ENCODE results near the gene PRELP. TPM values are rescaled to one million over a fixed set of nuclear protein-coding genes. Genes with fewer than 3 reads are reported as not detected.

Gene PRELP
- total RNA-seq, 1 experiment from 2014 or later = not detected

- ChIA-PET POLR2A (no interaction called here), CTCF (interaction anchor here (0.6 to 1.0 kb wide), 4 partner anchors 98 to 173 kb away, joined by 3 to 4 read pairs (median 4); no protein-coding TSS in a partner anchor)
- no peak overlapping the region for H3K4me3 ChIP-seq (ENCODE audit: low read depth in 2 of 2, low read length in 2 of 2)
- peaks cover 25% of the 10 kb centered on the region for H3K27me3 ChIP-seq (ENCODE audit: control insufficient read depth, insufficient read depth, low read length)
- no TSS peak for BruUV-seq (replicated peaks)
- ATAC-seq (peak; percentile 84), DNase-seq (ENCODE audit: low read depth, low spot score) (no peak)
- in situ Hi-C loops (cut with HindIII; ENCODE audit: low pct_unique_long_range_greater_than_20kb, low sequenced_read_pairs) = no loop called here
- TF ChIP-seq POLR2AphosphoS5 (IDR thresholded peaks at IDR 0.05; ENCODE audit: low read depth, low read length) = no peak
- peak; percentile 43; the same call in 1 of the 2 replicates for TF ChIP-seq CTCF (IDR thresholded peaks at IDR 0.05)
- TF ChIP-seq REST (IDR thresholded peaks at IDR 0.05; ENCODE audit: insufficient read depth in 1 of 2, low read depth in 2 of 2, low read length in 1 of 2) = peak in 1 of 2 experiments; percentile 69; a peak in 2 of 4 replicates
- H3K4me1 ChIP-seq (ENCODE audit: control insufficient read depth, insufficient read depth, low read length) = no peaks in the 10 kb centered on the region
- no peaks in the 10 kb centered on the region for H3K9me3 ChIP-seq (ENCODE audit: control insufficient read depth, insufficient read depth, low read depth, low read length)
- no peaks in the 10 kb centered on the region for H3K36me3 ChIP-seq (ENCODE audit: control insufficient read depth, insufficient read depth, low read length)
- H3K27ac ChIP-seq (ENCODE audit: low read length) = no peak overlapping the region
- intact Hi-C loops (cut with micrococcal nuclease; ENCODE audit: unreplicated experiment) = loop anchor here (5.0 kb wide), 1 partner anchor 98 kb away; no protein-coding TSS in a partner anchor
These were observed 34.8 kb upstream of the PRELP start for GRCh38 chr1:203440771-203441170.

DNA sequence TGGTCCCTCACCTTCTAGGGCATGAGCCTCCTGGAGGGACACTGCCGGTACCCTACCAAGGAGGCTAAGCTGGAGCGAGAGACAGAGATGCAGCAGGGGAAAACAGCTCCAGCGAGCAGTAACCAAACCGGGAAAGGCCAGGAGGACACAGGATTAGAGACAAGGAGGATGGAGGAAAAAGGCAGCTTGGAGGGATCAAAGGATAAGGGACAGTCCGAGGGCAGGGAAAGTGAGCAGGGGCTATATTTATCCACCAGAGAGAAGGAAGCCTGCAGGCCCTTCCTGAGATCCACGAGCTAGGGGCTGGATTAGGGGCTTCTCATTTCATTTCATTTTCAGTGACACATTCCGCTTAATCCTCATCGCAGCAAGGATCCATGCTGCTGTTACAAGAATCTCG, 33.8 kb upstream of the PRELP start:
- in situ Hi-C loops (cut with HindIII; ENCODE audit: low pct_unique_long_range_greater_than_20kb, low sequenced_read_pairs) (no loop called here), intact Hi-C loops (cut with micrococcal nuclease; ENCODE audit: unreplicated experiment) (loop anchor here (5.0 kb wide), 1 partner anchor 99 kb away; no protein-coding TSS in a partner anchor)
- no peak overlapping the region for H3K27ac ChIP-seq (ENCODE audit: low read length)
- ATAC-seq (no peak), DNase-seq (ENCODE audit: low read depth, low spot score) (no peak)
- POLR2A ChIA-PET = no interaction called here
- TF ChIP-seq CTCF (IDR thresholded peaks at IDR 0.05) (no peak), REST (IDR thresholded peaks at IDR 0.05; ENCODE audit: insufficient read depth in 1 of 2, low read depth in 2 of 2, low read length in 1 of 2) (no peak), TCF7L2 (IDR thresholded peaks at IDR 0.05; ENCODE audit: low read depth, low read length) (no peak), POLR2AphosphoS5 (IDR thresholded peaks at IDR 0.05; ENCODE audit: low read depth, low read length) (no peak), SIN3A (IDR thresholded peaks at IDR 0.05; ENCODE audit: borderline replicate concordance, insufficient read depth, low read depth, low read length) (no peak)
- peaks cover 25% of the 10 kb centered on the region for H3K27me3 ChIP-seq (ENCODE audit: control insufficient read depth, insufficient read depth, low read length)
- no peaks in the 10 kb centered on the region for H3K36me3 ChIP-seq (ENCODE audit: control insufficient read depth, insufficient read depth, low read length)
- no peak overlapping the region for H3K4me3 ChIP-seq (ENCODE audit: low read depth in 2 of 2, low read length in 2 of 2)
- no peaks in the 10 kb centered on the region for H3K9me3 ChIP-seq (ENCODE audit: control insufficient read depth, insufficient read depth, low read depth, low read length)
- H3K4me1 ChIP-seq (ENCODE audit: control insufficient read depth, insufficient read depth, low read length) = no peaks in the 10 kb centered on the region
- CTCF ChIA-PET = interaction anchor here (0.6 to 1.1 kb wide), 3 partner anchors 43 to 344 kb away, joined by 3 read pairs; no protein-coding TSS in a partner anchor
- BruUV-seq (replicated peaks) = no TSS peak
